Endothelial cell (in vitro differentiated cells): Measurements from ENCODE around the gene GALNT5. TPM values are rescaled to one million over a fixed set of nuclear protein-coding genes. Genes with fewer than 3 reads are reported as not detected.

ENCODE experiments used
- DNase-seq: peaks from one replicate; pipeline ENCODE4 v3.0.0; 2021; ENCODE audit warnings: low spot score
- H3K27ac Mint-ChIP-seq: one replicate; pipeline ENCODE4 v1.8.0; 2021; ENCODE audit warnings: mixed read lengths, inconsistent platforms; ENCODE audit not compliant: unreplicated experiment
- H3K27me3 Mint-ChIP-seq: one replicate; pipeline ENCODE4 v1.8.0; 2021; ENCODE audit warnings: mild to moderate bottlenecking, moderate library complexity, mixed read lengths, inconsistent platforms; ENCODE audit not compliant: unreplicated experiment
- H3K36me3 Mint-ChIP-seq: one replicate; pipeline ENCODE4 v1.8.0; 2021; ENCODE audit warnings: mild to moderate bottlenecking, low read depth, mixed read lengths, inconsistent platforms; ENCODE audit not compliant: unreplicated experiment
- H3K4me1 Mint-ChIP-seq: one replicate; pipeline ENCODE4 v1.8.0; 2021; ENCODE audit warnings: mild to moderate bottlenecking, mixed read lengths, inconsistent platforms; ENCODE audit not compliant: unreplicated experiment
- H3K4me3 Mint-ChIP-seq: one replicate; pipeline ENCODE4 v1.8.0; 2021; ENCODE audit warnings: mild to moderate bottlenecking, mixed read lengths, inconsistent platforms; ENCODE audit not compliant: unreplicated experiment
- H3K9me3 Mint-ChIP-seq: one replicate; pipeline ENCODE4 v1.8.0; 2021; ENCODE audit warnings: mixed read lengths, inconsistent platforms; ENCODE audit not compliant: unreplicated experiment
- CTCF ChIP-seq: fragments of 200-600 bp; sonication (generic); IDR thresholded peaks from one replicate; pipeline ENCODE4 v1.5.0; 2021; ENCODE audit warnings: antibody characterized with exemption; ENCODE audit not compliant: unreplicated experiment
- total RNA-seq: library from RNA; stranded (reverse); fragmentation: NEBNext Ultra II Directional; extraction: Animal tissue kit (Norgen Biotek cat#: 25700); gene quantifications from one replicate; pipeline ENCODE4 v1.2.1, GENCODE V29; 2021; ENCODE audit not compliant: unreplicated experiment

The GALNT5 gene
- total RNA-seq, 1 donor from 2014 or later, result 0.15 TPM

DNA sequence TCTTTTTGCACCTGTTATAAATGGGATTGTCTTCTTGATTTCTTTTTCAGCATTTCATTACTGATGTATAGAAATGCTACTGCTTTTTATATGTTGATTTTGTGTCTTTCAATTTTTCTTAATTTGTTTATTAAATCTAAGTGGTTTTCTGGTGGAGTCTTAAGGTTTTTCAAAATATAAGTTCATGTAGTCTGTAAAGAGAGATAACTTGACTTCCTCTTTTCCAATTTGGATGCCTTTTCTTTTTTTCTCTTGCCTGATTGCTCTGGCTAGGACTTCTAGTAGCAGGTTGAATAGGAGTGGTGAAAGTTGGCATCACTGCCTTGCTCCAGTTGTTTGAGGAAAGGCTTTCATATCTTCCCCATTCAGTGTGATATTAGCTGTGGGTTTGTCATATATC is 28.6 kb upstream of the GALNT5 start:
- no peaks in the 10 kb centered on the region for H3K36me3 Mint-ChIP-seq
- TF ChIP-seq CTCF, result no peak
- no peak overlapping the region for H3K27ac Mint-ChIP-seq
- H3K4me1 Mint-ChIP-seq, result no peaks in the 10 kb centered on the region
- no peaks in the 10 kb centered on the region for H3K27me3 Mint-ChIP-seq
- H3K9me3 Mint-ChIP-seq, result no peaks in the 10 kb centered on the region
- no peak overlapping the region for H3K4me3 Mint-ChIP-seq
- DNase-seq, result no peak

GRCh38 chr2:157229572-157229971 is 27.9 kb upstream of the GALNT5 start:
- Mint-ChIP-seq H3K9me3 (no peaks in the 10 kb centered on the region), H3K27me3 (no peaks in the 10 kb centered on the region), H3K27ac (no peak overlapping the region), H3K4me1 (no peaks in the 10 kb centered on the region), H3K4me3 (no peak overlapping the region), H3K36me3 (no peaks in the 10 kb centered on the region)
- no peak for DNase-seq
- TF ChIP-seq CTCF, result no peak

- TF ChIP-seq CTCF, result no peak
- no peaks in the 10 kb centered on the region for H3K9me3 Mint-ChIP-seq
Measured at GRCh38 chr2:157231476-157231875, 26.0 kb upstream of the GALNT5 start.

GRCh38 chr2:157233506-157233905 is 24.0 kb upstream of the GALNT5 start:
- Mint-ChIP-seq H3K36me3 (no peaks in the 10 kb centered on the region), H3K9me3 (no peaks in the 10 kb centered on the region), H3K27me3 (peaks cover 2% of the 10 kb centered on the region)

More at GRCh38 chr2:157231476-157231875, 26.0 kb upstream of the GALNT5 start:
- no peaks in the 10 kb centered on the region for H3K27me3 Mint-ChIP-seq
- no peak overlapping the region for H3K27ac Mint-ChIP-seq
- DNase-seq, result no peak
- no peaks in the 10 kb centered on the region for H3K4me1 Mint-ChIP-seq
- no peaks in the 10 kb centered on the region for H3K36me3 Mint-ChIP-seq
- no peak overlapping the region for H3K4me3 Mint-ChIP-seq

DNA sequence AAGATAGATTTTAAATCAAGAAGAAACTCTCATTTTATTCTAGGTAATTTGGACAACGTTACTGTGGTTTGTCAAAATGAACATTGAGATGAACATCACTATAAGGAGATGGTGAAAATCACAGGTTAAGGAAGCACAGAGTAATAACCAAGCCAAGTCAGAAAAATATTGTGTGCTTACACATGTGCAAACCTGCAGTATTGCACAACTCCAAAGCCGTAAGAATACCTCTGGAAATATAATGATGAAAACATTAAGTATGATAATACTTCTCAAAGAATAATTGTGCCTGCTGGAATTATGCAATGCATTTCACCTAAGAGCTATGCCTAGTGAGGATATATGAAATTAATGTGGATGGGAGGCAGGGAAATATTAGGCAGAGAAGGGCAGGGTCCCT is 21.1 kb upstream of the GALNT5 start:
- Mint-ChIP-seq H3K4me1 (no peaks in the 10 kb centered on the region), H3K27ac (no peak overlapping the region), H3K9me3 (no peaks in the 10 kb centered on the region), H3K4me3 (no peak overlapping the region), H3K36me3 (no peaks in the 10 kb centered on the region), H3K27me3 (peaks cover 2% of the 10 kb centered on the region)
- TF ChIP-seq CTCF, result no peak
- no peak for DNase-seq

More at GRCh38 chr2:157233506-157233905, 24.0 kb upstream of the GALNT5 start:
- Mint-ChIP-seq H3K27ac (no peak overlapping the region), H3K4me3 (no peak overlapping the region), H3K4me1 (no peaks in the 10 kb centered on the region)
- TF ChIP-seq CTCF, result no peak
- no peak for DNase-seq
